ENCODE results near the gene CIDEB. TPM values are rescaled to one million over a fixed set of nuclear protein-coding genes. Genes with fewer than 3 reads are reported as not detected.

CIDEB gene
- total and polyA plus RNA-seq, 9 of the 15 experiments (the other 6 are each of a cell fraction or from before 2014, with no cell fraction given): 0.03 to 0.35 (median 0.09) TPM; not detected in 3

DNA sequence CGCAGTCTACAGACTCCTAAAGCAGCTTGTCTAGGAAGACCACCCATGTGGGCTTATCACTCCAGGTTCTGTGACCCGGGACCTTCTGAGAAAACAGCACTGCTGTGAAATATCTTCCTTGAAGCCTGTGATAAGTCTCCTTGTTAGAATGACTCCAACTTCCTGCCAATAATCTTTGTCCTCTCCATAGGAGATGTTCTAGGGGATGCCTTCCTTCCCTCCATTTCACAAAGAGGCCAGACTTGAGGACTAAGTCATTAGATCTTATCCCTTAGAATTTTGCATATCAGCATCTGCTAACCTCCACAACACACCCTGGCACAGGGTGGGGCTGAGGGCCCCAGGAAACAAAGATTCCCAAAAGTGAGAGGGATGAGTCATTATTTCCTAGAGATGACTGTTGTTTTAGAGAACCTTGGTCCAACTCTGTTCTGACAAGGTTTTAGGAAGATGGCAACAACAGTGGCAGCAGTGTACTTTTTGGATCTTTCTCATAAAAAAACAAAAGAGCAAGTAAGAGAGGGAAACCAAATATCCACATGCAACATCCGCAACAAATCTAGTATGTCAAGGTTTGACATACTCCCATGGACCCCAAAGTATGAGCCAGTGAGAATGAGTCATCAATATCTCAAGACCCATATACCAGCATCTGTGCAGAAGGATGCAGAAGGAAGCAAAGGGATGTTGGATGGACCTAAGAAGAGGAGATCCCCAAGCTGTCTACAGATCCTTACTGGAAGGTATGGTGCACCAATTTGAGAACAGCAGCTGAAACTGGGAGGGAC, 9.6 kb upstream of the CIDEB start (continued):
- peak; percentile 58 for TF ChIP-seq ARID1B (IDR thresholded peaks at IDR 0.05)
- no peak for TF ChIP-seq MIER1 (IDR thresholded peaks at IDR 0.05; ENCODE audit: low read depth)
- TF ChIP-seq MAFF (IDR thresholded peaks at IDR 0.05; ENCODE audit: low read length): 0 out of 2 replicates have a peak, but pooled peaks have one; percentile 7
- TF ChIP-seq POLR2AphosphoS2 (IDR thresholded peaks at IDR 0.05; ENCODE audit: low read length): no peak
- no peak for TF ChIP-seq ZNF609 (CRISPR knock-in tag; IDR thresholded peaks at IDR 0.05; ENCODE audit: borderline replicate concordance)
- no peak for TF ChIP-seq SREBF1 (IDR thresholded peaks at IDR 0.05; ENCODE audit: borderline replicate concordance, low read depth, low read length)
- TF ChIP-seq, protein P1, sequence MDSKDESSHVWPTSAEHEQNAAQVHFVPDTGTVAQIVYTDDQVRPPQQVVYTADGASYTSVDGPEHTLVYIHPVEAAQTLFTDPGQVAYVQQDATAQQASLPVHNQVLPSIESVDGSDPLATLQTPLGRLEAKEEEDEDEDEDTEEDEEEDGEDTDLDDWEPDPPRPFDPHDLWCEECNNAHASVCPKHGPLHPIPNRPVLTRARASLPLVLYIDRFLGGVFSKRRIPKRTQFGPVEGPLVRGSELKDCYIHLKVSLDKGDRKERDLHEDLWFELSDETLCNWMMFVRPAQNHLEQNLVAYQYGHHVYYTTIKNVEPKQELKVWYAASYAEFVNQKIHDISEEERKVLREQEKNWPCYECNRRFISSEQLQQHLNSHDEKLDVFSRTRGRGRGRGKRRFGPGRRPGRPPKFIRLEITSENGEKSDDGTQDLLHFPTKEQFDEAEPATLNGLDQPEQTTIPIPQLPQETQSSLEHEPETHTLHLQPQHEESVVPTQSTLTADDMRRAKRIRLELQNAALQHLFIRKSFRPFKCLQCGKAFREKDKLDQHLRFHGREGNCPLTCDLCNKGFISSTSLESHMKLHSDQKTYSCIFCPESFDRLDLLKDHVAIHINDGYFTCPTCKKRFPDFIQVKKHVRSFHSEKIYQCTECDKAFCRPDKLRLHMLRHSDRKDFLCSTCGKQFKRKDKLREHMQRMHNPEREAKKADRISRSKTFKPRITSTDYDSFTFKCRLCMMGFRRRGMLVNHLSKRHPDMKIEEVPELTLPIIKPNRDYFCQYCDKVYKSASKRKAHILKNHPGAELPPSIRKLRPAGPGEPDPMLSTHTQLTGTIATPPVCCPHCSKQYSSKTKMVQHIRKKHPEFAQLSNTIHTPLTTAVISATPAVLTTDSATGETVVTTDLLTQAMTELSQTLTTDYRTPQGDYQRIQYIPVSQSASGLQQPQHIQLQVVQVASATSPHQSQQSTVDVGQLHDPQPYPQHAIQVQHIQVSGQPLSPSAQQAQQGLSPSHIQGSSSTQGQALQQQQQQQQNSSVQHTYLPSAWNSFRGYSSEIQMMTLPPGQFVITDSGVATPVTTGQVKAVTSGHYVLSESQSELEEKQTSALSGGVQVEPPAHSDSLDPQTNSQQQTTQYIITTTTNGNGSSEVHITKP (IDR thresholded peaks at IDR 0.05; ENCODE audit: partially characterized antibody): no peak
- peak; percentile 93 for TF ChIP-seq ATF3 (IDR thresholded peaks at IDR 0.05)
- TF ChIP-seq ATF3 (CRISPR knock-in tag; conservative IDR thresholded peaks at IDR 0.05): peak; percentile 82; the same call in 1 of the 2 replicates
- TF ChIP-seq DPF2 (IDR thresholded peaks at IDR 0.05): peak; percentile 50; the same call in 1 of the 2 replicates
- no peak for TF ChIP-seq FOXO4 (CRISPR knock-in tag; IDR thresholded peaks at IDR 0.05)
- peak; percentile 62 for TF ChIP-seq SMARCE1 (IDR thresholded peaks at IDR 0.05)
- no peak for TF ChIP-seq KDM2B (CRISPR knock-in tag; IDR thresholded peaks at IDR 0.05)
- TF ChIP-seq EWSR1 (IDR thresholded peaks at IDR 0.05; ENCODE audit: borderline replicate concordance, low read depth, partially characterized antibody): no peak
- peak; percentile 66 for TF ChIP-seq SOX6 (IDR thresholded peaks at IDR 0.05)
- TF ChIP-seq NFATC3 (IDR thresholded peaks at IDR 0.05): peak; percentile 92

Measured in K562 (cell line).